NB4 (cell line): Measurements from ENCODE around the gene LIN7A.
A peak's percentile ranks its signal among the peaks of the same experiment; 100 is the strongest.

ENCODE experiments used
- DNase-seq: peaks from one replicate; pipeline ENCODE4 v3.0.0; 2010; ENCODE audit warnings: low read depth
- H3K4me3 ChIP-seq: one replicate; pipeline ENCODE4 v1.5.1; 2011; ENCODE audit warnings: mild to moderate bottlenecking, low read depth, low read length, moderate library complexity
- CTCF ChIP-seq: IDR thresholded peaks from one replicate; pipeline ENCODE4 v1.5.1; 2012; ENCODE audit warnings: low read depth, low read length
- MAX ChIP-seq: IDR thresholded peaks from 2 replicates; pipeline ENCODE4 v1.6.1; 2011; ENCODE audit warnings: low read depth, low read length
- MYC ChIP-seq: IDR thresholded peaks from 2 replicates; pipeline ENCODE4 v1.6.1; 2011; ENCODE audit warnings: low read depth, low read length
- POLR2A ChIP-seq: IDR thresholded peaks from 2 replicates; pipeline ENCODE4 v1.6.1; 2011; ENCODE audit warnings: mild to moderate bottlenecking; ENCODE audit not compliant: insufficient read length; ENCODE audit errors: extremely low read depth

The LIN7A gene

GRCh38 chr12:80776706-80777105 lies 161.0 kb downstream of the LIN7A start:
- no peak for TF ChIP-seq MAX
- TF ChIP-seq POLR2A = no peak
- TF ChIP-seq MYC = no peak
- TF ChIP-seq CTCF = no peak
- no peak overlapping the region for H3K4me3 ChIP-seq
- DNase-seq = no peak

GRCh38 chr12:80770958-80771357 lies 166.8 kb downstream of the LIN7A start:
- no peak overlapping the region for H3K4me3 ChIP-seq
- TF ChIP-seq POLR2A (no peak), MAX (no peak), MYC (no peak), CTCF (no peak)
- no peak for DNase-seq

- DNase-seq = no peak
- TF ChIP-seq MYC = no peak
- TF ChIP-seq CTCF = no peak
- no peak for TF ChIP-seq MAX
- TF ChIP-seq POLR2A = no peak
- H3K4me3 ChIP-seq = no peak overlapping the region
Observed at GRCh38 chr12:80769553-80770140, 168.1 kb downstream of the LIN7A start.

- H3K4me3 ChIP-seq = no peak overlapping the region
- no peak for DNase-seq
- no peak for TF ChIP-seq CTCF
- no peak for TF ChIP-seq MYC
- no peak for TF ChIP-seq MAX
- TF ChIP-seq POLR2A = no peak
Observed at GRCh38 chr12:80766897-80767296, 170.8 kb downstream of the LIN7A start.

GRCh38 chr12:80766210-80766609 lies 171.5 kb downstream of the LIN7A start:
- DNase-seq = no peak
- TF ChIP-seq MYC = no peak
- no peak for TF ChIP-seq POLR2A
- TF ChIP-seq CTCF = no peak
- no peak for TF ChIP-seq MAX
- no peak overlapping the region for H3K4me3 ChIP-seq

- peak; percentile 58 for DNase-seq
Observed at GRCh38 chr12:80763874-80764273, 173.9 kb downstream of the LIN7A start.

More at GRCh38 chr12:80763874-80764273, 173.9 kb downstream of the LIN7A start:
- H3K4me3 ChIP-seq = no peak overlapping the region
- TF ChIP-seq CTCF = peak; percentile 44
- no peak for TF ChIP-seq MAX
